CD4-positive, alpha-beta memory T cell (primary cell): Measurements from ENCODE around the gene CFAP70. TPM values are rescaled to one million over a fixed set of nuclear protein-coding genes. Genes with fewer than 3 reads are reported as not detected.
A peak's percentile ranks its signal among the peaks of the same experiment; 100 is the strongest.

ENCODE experiments used
- CTCF ChIA-PET: fragments of 350-600 bp; sonication (Branson Sonifier 250); formaldehyde crosslinking; loops from one replicate; lab custom pipeline; 2021; ENCODE audit warnings: inconsistent platforms; ENCODE audit not compliant: partially characterized antibody; lab: Charles Lee
- POLR2A ChIA-PET: fragments of 350-600 bp; sonication (Branson Sonifier 250); formaldehyde crosslinking; loops from one replicate; lab custom pipeline; 2021; ENCODE audit not compliant: partially characterized antibody; lab: Charles Lee
- DNase-seq, 5 donors: peaks; one replicate each; pipeline versions ENCODE4 v3.0.0 to v3.0.0-alpha.2; 2020 to 2022; ENCODE audit warnings: mixed read lengths in 1 of 5
- H3K27ac ChIP-seq: one replicate; pipeline ENCODE4 v1.7.0; 2013; ENCODE audit warnings: low read depth, low read length
- H3K27me3 ChIP-seq: 2 replicates; pipeline ENCODE4 v1.7.0; 2013; ENCODE audit warnings: mild to moderate bottlenecking, low read length, moderate library complexity; ENCODE audit not compliant: insufficient read depth
- H3K36me3 ChIP-seq: 2 replicates; pipeline ENCODE4 v1.7.0; 2013; ENCODE audit warnings: mild to moderate bottlenecking, low read length, moderate library complexity; ENCODE audit not compliant: insufficient read depth
- H3K4me1 ChIP-seq: 2 replicates; pipeline ENCODE4 v1.7.0; 2013; ENCODE audit warnings: mild to moderate bottlenecking, low read length, moderate library complexity; ENCODE audit not compliant: insufficient read depth
- H3K4me3 ChIP-seq, 2 donors: one replicate each; pipeline ENCODE4 v1.7.0; 2013; ENCODE audit warnings: low read length in 2 of 2, mild to moderate bottlenecking in 1 of 2
- H3K9me3 ChIP-seq, 2 donors: one replicate each; pipeline ENCODE4 v1.7.0; 2013; ENCODE audit warnings: low read length in 2 of 2, control low read depth in 1 of 2; ENCODE audit not compliant: control insufficient read depth in 1 of 2
- H3K27ac Mint-ChIP-seq, 7 donors: one replicate each; pipeline ENCODE4 v1.8.0; 2020 to 2021; ENCODE audit warnings: mixed read lengths in 7 of 7, mild to moderate bottlenecking in 6 of 7, inconsistent platforms in 3 of 7, moderate library complexity in 3 of 7
- H3K27me3 Mint-ChIP-seq, 2 donors: one replicate each; pipeline ENCODE4 v1.8.0; 2020 to 2021; ENCODE audit warnings: mixed read lengths in 2 of 2
- H3K36me3 Mint-ChIP-seq, 2 donors: one replicate each; pipeline ENCODE4 v1.8.0; 2020 to 2021; ENCODE audit warnings: mixed read lengths in 2 of 2, inconsistent platforms in 1 of 2, mild to moderate bottlenecking in 1 of 2
- H3K4me1 Mint-ChIP-seq, 4 donors: one replicate each; pipeline ENCODE4 v1.8.0; 2020 to 2021; ENCODE audit warnings: mixed read lengths in 4 of 4, mild to moderate bottlenecking in 1 of 4
- H3K4me3 Mint-ChIP-seq, 8 donors: one replicate each; pipeline ENCODE4 v1.8.0; 2020 to 2021; ENCODE audit warnings: mixed read lengths in 8 of 8, mild to moderate bottlenecking in 7 of 8, moderate library complexity in 6 of 8, inconsistent platforms in 3 of 8
- H3K9me3 Mint-ChIP-seq, 8 donors: one replicate each; pipeline ENCODE4 v1.8.0; 2020 to 2021; ENCODE audit warnings: mixed read lengths in 8 of 8, mild to moderate bottlenecking in 5 of 8, inconsistent platforms in 3 of 8, moderate library complexity in 1 of 8
- intact Hi-C: fragments of 100-400 bp; cut with micrococcal nuclease; formaldehyde crosslinking; loops from one replicate; pipeline ENCODE4 v1.15.1; 2023
- polyA plus RNA-seq, 2 donors: library from polyadenylated mRNA; unstranded; fragments of 300-500 nt; fragmentation: Illumina TruSeq; gene quantifications; one replicate each; pipeline ENCODE4 v1.2.3, GENCODE V29; 2021
- total RNA-seq, 2 experiments: library from RNA; stranded (reverse); gene quantifications; one replicate each; pipeline ENCODE4 v1.2.3, GENCODE V29; 2021

The CFAP70 gene
- total and polyA plus RNA-seq, 4 experiments from 2014 or later = 0.82 to 5.6 (median 3.8) TPM; not detected in 1

DNA sequence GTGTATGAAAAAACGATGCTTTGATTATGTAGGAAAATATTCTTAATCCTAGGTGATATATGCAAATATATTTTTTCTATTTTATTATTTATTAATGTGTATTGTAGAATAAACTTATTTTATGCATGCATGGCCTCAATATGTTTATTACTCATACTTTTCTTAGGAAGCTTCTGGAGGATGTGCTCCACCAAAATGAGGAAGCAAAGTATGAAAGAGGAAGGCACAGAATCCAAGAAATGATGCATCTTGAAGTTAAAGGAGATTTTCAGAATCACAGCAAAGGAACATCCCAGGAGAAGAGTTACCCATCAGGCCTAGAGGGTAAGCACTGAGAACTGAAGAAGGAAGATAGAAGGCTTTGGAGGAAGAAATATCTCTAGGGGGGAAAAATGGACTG is 71.2 kb downstream of the CFAP70 start:
- DNase-seq = no peak
- Histone ChIP-seq H3K36me3 (no peaks in the 10 kb centered on the region), H3K9me3 (no peaks in the 10 kb centered on the region), H3K4me3 (no peak overlapping the region), H3K4me1 (no peaks in the 10 kb centered on the region), H3K27me3 (no peaks in the 10 kb centered on the region), H3K27ac (no peak overlapping the region)
- Mint-ChIP-seq H3K27me3 (no peaks in the 10 kb centered on the region), H3K27ac (no peak overlapping the region), H3K4me1 (no peaks in the 10 kb centered on the region), H3K36me3 (peaks cover 6 to 18% of the 10 kb centered on the region in 2 donors), H3K4me3 (no peak overlapping the region), H3K9me3 (peaks cover 0 to 14% (median 5%) of the 10 kb centered on the region in 8 donors)
- POLR2A ChIA-PET = no interaction called here
- CTCF ChIA-PET = no interaction called here
- intact Hi-C loops = no loop called here

- no peaks in the 10 kb centered on the region for H3K27me3 ChIP-seq
- no peak for DNase-seq
- POLR2A ChIA-PET = no interaction called here
These were observed 77.6 kb downstream of the CFAP70 start for GRCh38 chr10:73281097-73281496.

DNA sequence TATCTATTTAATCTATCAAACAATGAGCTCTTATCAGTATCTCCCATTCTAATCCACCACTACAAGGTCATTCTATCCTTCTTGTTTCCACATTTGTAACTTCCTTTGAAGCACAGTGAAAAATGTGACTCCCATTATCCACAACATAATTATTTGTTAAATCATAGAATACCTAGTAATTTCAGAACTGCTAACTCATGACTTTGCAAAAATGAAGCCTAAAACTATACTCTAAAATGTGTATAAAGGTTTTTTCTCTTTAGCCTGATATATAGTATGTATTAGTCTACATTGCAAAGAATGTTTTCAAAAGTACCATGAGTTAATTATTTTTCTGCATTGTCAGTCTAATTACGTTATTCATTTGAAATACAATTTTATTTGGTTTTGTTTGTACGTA is 94.2 kb downstream of the CFAP70 start:
- Histone ChIP-seq H3K4me3 (no peak overlapping the region), H3K4me1 (no peaks in the 10 kb centered on the region), H3K36me3 (no peaks in the 10 kb centered on the region), H3K9me3 (no peaks in the 10 kb centered on the region), H3K27me3 (no peaks in the 10 kb centered on the region), H3K27ac (no peak overlapping the region)
- H3K4me3 Mint-ChIP-seq = no peak overlapping the region
- intact Hi-C loops = loop anchor here (1.0 kb wide), 1 partner anchor 380 kb away; no protein-coding TSS in a partner anchor
- DNase-seq = no peak
- H3K4me1 Mint-ChIP-seq = peaks cover 0 to 3% (median 0%) of the 10 kb centered on the region in 4 donors
- no peak overlapping the region for H3K27ac Mint-ChIP-seq
- CTCF ChIA-PET = interaction anchor here (0.6 to 1.5 kb wide), 7 partner anchors 11 to 380 kb away, joined by 3 to 5 read pairs (median 3); partner anchors contain the start of gene MYOZ1
- POLR2A ChIA-PET = no interaction called here
- peaks cover 0 to 2% (median 0%) of the 10 kb centered on the region in 8 donors for H3K9me3 Mint-ChIP-seq
- no peaks in the 10 kb centered on the region for H3K36me3 Mint-ChIP-seq
- no peaks in the 10 kb centered on the region for H3K27me3 Mint-ChIP-seq

More at GRCh38 chr10:73281097-73281496, 77.6 kb downstream of the CFAP70 start:
- Mint-ChIP-seq H3K27ac (peak overlapping the region in 1 of 7 donors; percentile 70), H3K36me3 (peaks cover 0 to 4% of the 10 kb centered on the region in 2 donors), H3K27me3 (peaks cover 0 to 5% of the 10 kb centered on the region in 2 donors), H3K9me3 (no peaks in the 10 kb centered on the region), H3K4me3 (no peak overlapping the region), H3K4me1 (no peaks in the 10 kb centered on the region)
- H3K4me1 ChIP-seq = no peaks in the 10 kb centered on the region
- H3K27ac ChIP-seq = no peak overlapping the region
- H3K36me3 ChIP-seq = no peaks in the 10 kb centered on the region
- intact Hi-C loops = no loop called here
- H3K4me3 ChIP-seq = no peak overlapping the region
- CTCF ChIA-PET = interaction anchor here (1.6 kb wide), 1 partner anchor 9 kb away, joined by 3 read pairs; no protein-coding TSS in a partner anchor
- no peaks in the 10 kb centered on the region for H3K9me3 ChIP-seq

- intact Hi-C loops = loop anchor here (1.0 kb wide), 1 partner anchor 380 kb away; no protein-coding TSS in a partner anchor
- Histone ChIP-seq H3K36me3 (no peaks in the 10 kb centered on the region), H3K27ac (no peak overlapping the region), H3K4me1 (no peaks in the 10 kb centered on the region), H3K4me3 (no peak overlapping the region), H3K9me3 (no peaks in the 10 kb centered on the region), H3K27me3 (no peaks in the 10 kb centered on the region)
- Mint-ChIP-seq H3K4me3 (no peak overlapping the region), H3K27ac (peak overlapping the region in 1 of 7 donors; percentile 66), H3K4me1 (peaks cover 0 to 3% (median 0%) of the 10 kb centered on the region in 4 donors), H3K9me3 (peaks cover 0 to 8% (median 4%) of the 10 kb centered on the region in 8 donors), H3K27me3 (no peaks in the 10 kb centered on the region), H3K36me3 (no peaks in the 10 kb centered on the region)
- ChIA-PET POLR2A (no interaction called here), CTCF (interaction anchor here (0.6 to 1.5 kb wide), 10 partner anchors 9 to 651 kb away, joined by 3 to 5 read pairs (median 3); partner anchors contain the start of gene MYOZ1)
- peak in 3 of 5 donors; percentile 6 to 12 (median 8) for DNase-seq
These were observed 94.8 kb downstream of the CFAP70 start for GRCh38 chr10:73263693-73264347.

DNA sequence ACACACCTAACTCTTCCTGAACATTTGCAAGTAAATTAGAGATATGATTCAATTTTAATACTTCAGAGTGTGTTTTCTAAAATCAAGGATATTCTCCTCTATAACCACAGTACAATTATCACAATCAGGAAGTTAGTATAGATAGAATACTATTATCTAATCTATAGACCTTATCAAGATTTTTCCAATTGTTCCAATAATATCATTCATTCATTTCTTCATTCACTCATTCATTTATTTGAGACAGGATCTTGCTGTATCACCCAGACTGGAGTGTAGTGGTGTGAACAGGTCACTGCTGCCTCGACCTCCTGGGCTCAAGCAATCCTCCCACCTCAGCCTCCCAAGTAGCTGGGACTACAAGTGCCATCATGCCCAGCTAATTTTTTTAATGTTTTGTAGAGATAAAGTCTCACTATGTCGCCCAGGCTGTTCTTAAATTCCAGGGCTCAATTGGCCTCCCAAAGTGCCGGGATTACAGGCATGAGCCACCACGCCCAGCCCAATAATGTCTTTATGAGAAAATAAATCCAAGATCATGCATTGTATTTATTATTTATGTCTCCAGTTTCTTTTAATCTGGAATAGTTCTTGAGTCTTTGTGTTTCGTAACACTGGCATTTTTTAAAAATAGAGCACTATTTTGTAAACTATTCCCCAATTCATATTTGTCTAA is 95.6 kb downstream of the CFAP70 start:
- Mint-ChIP-seq H3K9me3 (peaks cover 0 to 12% (median 7%) of the 10 kb centered on the region in 8 donors), H3K27me3 (no peaks in the 10 kb centered on the region), H3K4me3 (no peak overlapping the region), H3K4me1 (peaks cover 0 to 3% (median 0%) of the 10 kb centered on the region in 4 donors), H3K27ac (no peak overlapping the region), H3K36me3 (no peaks in the 10 kb centered on the region)
- ChIA-PET CTCF (interaction anchor here (0.9 to 1.5 kb wide), 7 partner anchors 9 to 381 kb away, joined by 3 to 5 read pairs (median 3); partner anchors contain the start of gene MYOZ1), POLR2A (no interaction called here)
- H3K9me3 ChIP-seq = no peaks in the 10 kb centered on the region
- H3K36me3 ChIP-seq = no peaks in the 10 kb centered on the region
- H3K4me3 ChIP-seq = no peak overlapping the region
- DNase-seq = no peak
- H3K27ac ChIP-seq = no peak overlapping the region
- intact Hi-C loops = no loop called here
- H3K27me3 ChIP-seq = no peaks in the 10 kb centered on the region
- H3K4me1 ChIP-seq = no peaks in the 10 kb centered on the region

DNA sequence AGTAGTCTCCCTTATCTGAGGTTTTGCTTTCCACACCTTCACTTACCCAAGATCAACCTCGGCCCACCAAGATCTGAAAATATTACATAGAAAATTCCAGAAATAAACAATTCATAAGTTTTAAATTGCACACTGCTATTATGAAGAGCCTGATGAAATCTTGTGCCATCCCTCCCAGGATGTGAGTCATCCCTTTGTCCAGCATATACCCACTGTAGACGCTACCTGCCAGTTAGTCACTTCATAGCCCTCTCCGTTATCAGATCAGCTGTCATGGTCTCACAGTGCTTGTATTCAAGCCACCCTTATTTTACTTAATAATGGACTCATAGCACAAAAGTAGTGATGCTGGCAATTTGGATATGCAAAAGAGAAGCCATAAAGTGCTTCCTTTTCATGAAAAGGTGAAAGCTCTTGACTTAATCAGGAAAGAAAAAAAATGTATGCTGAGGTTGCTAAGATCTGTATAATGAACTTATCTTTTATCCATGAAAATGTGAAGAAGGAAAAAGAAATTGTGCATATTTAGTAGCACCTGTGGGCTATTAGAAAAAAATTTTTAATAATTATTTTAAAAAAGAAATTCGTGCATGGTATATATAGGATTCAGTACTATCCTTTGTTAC is 96.4 kb downstream of the CFAP70 start:
- H3K4me1 Mint-ChIP-seq = peaks cover 0 to 3% (median 0%) of the 10 kb centered on the region in 4 donors
- Histone ChIP-seq H3K4me1 (no peaks in the 10 kb centered on the region), H3K36me3 (no peaks in the 10 kb centered on the region), H3K27ac (no peak overlapping the region), H3K4me3 (no peak overlapping the region), H3K27me3 (no peaks in the 10 kb centered on the region), H3K9me3 (no peaks in the 10 kb centered on the region)
- H3K27me3 Mint-ChIP-seq = no peaks in the 10 kb centered on the region
- no peak for DNase-seq
- CTCF ChIA-PET = no interaction called here
- POLR2A ChIA-PET = no interaction called here
- no peaks in the 10 kb centered on the region for H3K36me3 Mint-ChIP-seq
- no peak overlapping the region for H3K27ac Mint-ChIP-seq
- H3K9me3 Mint-ChIP-seq = peaks cover 0 to 12% (median 7%) of the 10 kb centered on the region in 8 donors
- intact Hi-C loops = no loop called here
- no peak overlapping the region for H3K4me3 Mint-ChIP-seq
